HEK293 (cell line): Measurements from ENCODE around the gene SP6.

Source experiments
- HOXA7 ChIP-seq: sonication (generic); formaldehyde crosslinking; IDR thresholded peaks from 2 replicates; pipeline ENCODE4 v1.8.1; 2022; ENCODE audit warnings: missing genetic modification reagents, borderline replicate concordance
- KLF16 ChIP-seq: fragments of 450-650 bp; formaldehyde crosslinking; IDR thresholded peaks from 2 replicates; pipeline ENCODE4 v1.5.1; 2017; ENCODE audit warnings: missing biosample characterization, missing genetic modification characterization
- KLF8 ChIP-seq: fragments of 450-650 bp; formaldehyde crosslinking; IDR thresholded peaks from 2 replicates; pipeline ENCODE4 v1.5.1; 2016; ENCODE audit warnings: missing biosample characterization, missing genetic modification characterization
- REPIN1 ChIP-seq: fragments of 450-650 bp; formaldehyde crosslinking; IDR thresholded peaks from 2 replicates; pipeline ENCODE4 v1.5.1; 2017; ENCODE audit warnings: missing biosample characterization, missing genetic modification characterization, low read depth
- SALL2 ChIP-seq: fragments of 450-650 bp; formaldehyde crosslinking; IDR thresholded peaks from 2 replicates; pipeline ENCODE4 v1.5.0; 2017; ENCODE audit warnings: missing biosample characterization, mild to moderate bottlenecking, missing genetic modification characterization, borderline replicate concordance
- ZIC2 ChIP-seq: fragments of 450-650 bp; formaldehyde crosslinking; IDR thresholded peaks from 2 replicates; pipeline ENCODE4 v1.5.1; 2016; ENCODE audit warnings: missing biosample characterization, missing genetic modification characterization
- ZNF112 ChIP-seq: fragments of 450-650 bp; formaldehyde crosslinking; IDR thresholded peaks from 2 replicates; pipeline ENCODE4 v1.5.0; 2017; ENCODE audit warnings: missing biosample characterization, missing genetic modification characterization
- ZNF146 ChIP-seq: fragments of 450-650 bp; formaldehyde crosslinking; IDR thresholded peaks from 2 replicates; pipeline ENCODE4 v1.5.1; 2016; ENCODE audit warnings: missing biosample characterization, missing genetic modification characterization
- ZNF16 ChIP-seq: fragments of 450-650 bp; formaldehyde crosslinking; IDR thresholded peaks from 2 replicates; pipeline ENCODE4 v1.5.1; 2016; ENCODE audit warnings: low read depth, missing biosample characterization, missing genetic modification characterization
- ZNF169 ChIP-seq: fragments of 450-650 bp; formaldehyde crosslinking; IDR thresholded peaks from 2 replicates; pipeline ENCODE4 v1.5.1; 2016; ENCODE audit warnings: missing biosample characterization, missing genetic modification characterization
- ZNF184 ChIP-seq: fragments of 450-650 bp; IDR thresholded peaks from 2 replicates; pipeline ENCODE4 v1.5.1; 2018; ENCODE audit warnings: missing biosample characterization, mild to moderate bottlenecking, missing genetic modification characterization
- ZNF223 ChIP-seq: fragments of 450-650 bp; formaldehyde crosslinking; IDR thresholded peaks from 2 replicates; pipeline ENCODE4 v1.5.1; 2016; ENCODE audit warnings: missing biosample characterization, missing genetic modification characterization
- ZNF266 ChIP-seq: fragments of 450-650 bp; formaldehyde crosslinking; IDR thresholded peaks from 2 replicates; pipeline ENCODE4 v1.5.1; 2016; ENCODE audit warnings: missing biosample characterization, missing genetic modification characterization, low read depth
- ZNF292 ChIP-seq: fragments of 450-650 bp; formaldehyde crosslinking; IDR thresholded peaks from 2 replicates; pipeline ENCODE4 v1.5.1; 2016; ENCODE audit warnings: low read depth, missing biosample characterization, missing genetic modification characterization, borderline replicate concordance
- ZNF350 ChIP-seq: fragments of 450-650 bp; formaldehyde crosslinking; IDR thresholded peaks from 2 replicates; pipeline ENCODE4 v1.5.0; 2017; ENCODE audit warnings: missing biosample characterization, mild to moderate bottlenecking, missing genetic modification characterization
- ZNF391 ChIP-seq: fragments of 450-650 bp; formaldehyde crosslinking; IDR thresholded peaks from 2 replicates; pipeline ENCODE4 v1.5.1; 2016; ENCODE audit warnings: low read depth, missing biosample characterization, missing genetic modification characterization, borderline replicate concordance
- ZNF529 ChIP-seq: fragments of 450-650 bp; formaldehyde crosslinking; IDR thresholded peaks from 2 replicates; pipeline ENCODE4 v1.5.1; 2017; ENCODE audit warnings: missing genetic modification characterization, missing biosample characterization; ENCODE audit not compliant: insufficient replicate concordance
- ZNF548 ChIP-seq: fragments of 450-650 bp; formaldehyde crosslinking; IDR thresholded peaks from 2 replicates; pipeline ENCODE4 v1.5.1; 2016; ENCODE audit warnings: missing biosample characterization, missing genetic modification characterization
- ZNF626 ChIP-seq: fragments of 450-650 bp; sonication (Bioruptor Pico); formaldehyde crosslinking; IDR thresholded peaks from 2 replicates; pipeline ENCODE4 v1.5.1; 2018; ENCODE audit warnings: missing biosample characterization, missing genetic modification characterization, inconsistent platforms
- ZNF654 ChIP-seq: fragments of 450-650 bp; formaldehyde crosslinking; IDR thresholded peaks from 2 replicates; pipeline ENCODE4 v1.5.1; 2016; ENCODE audit warnings: low read depth, missing biosample characterization, missing genetic modification characterization
- ZNF747 ChIP-seq: fragments of 450-650 bp; formaldehyde crosslinking; IDR thresholded peaks from 2 replicates; pipeline ENCODE4 v1.5.1; 2016; ENCODE audit warnings: missing biosample characterization, missing genetic modification characterization
- ZNF76 ChIP-seq: fragments of 450-650 bp; formaldehyde crosslinking; IDR thresholded peaks from 2 replicates; pipeline ENCODE4; 2016; ENCODE audit warnings: low read depth, missing biosample characterization, missing genetic modification characterization, borderline replicate concordance
- ZNF776 ChIP-seq: fragments of 450-650 bp; formaldehyde crosslinking; IDR thresholded peaks from 2 replicates; pipeline ENCODE4 v1.5.0; 2017; ENCODE audit warnings: missing biosample characterization, missing genetic modification characterization, borderline replicate concordance
- ZNF843 ChIP-seq: fragments of 450-650 bp; formaldehyde crosslinking; IDR thresholded peaks from 2 replicates; pipeline ENCODE4 v1.5.1; 2016; ENCODE audit warnings: missing biosample characterization, missing genetic modification characterization
- ZSCAN23 ChIP-seq: fragments of 450-650 bp; formaldehyde crosslinking; IDR thresholded peaks from 2 replicates; pipeline ENCODE4 v1.5.1; 2016; ENCODE audit warnings: missing biosample characterization, missing genetic modification characterization
- ZSCAN30 ChIP-seq: fragments of 450-650 bp; IDR thresholded peaks from 2 replicates; pipeline ENCODE4 v1.5.1; 2018; ENCODE audit warnings: missing biosample characterization, mild to moderate bottlenecking, missing genetic modification characterization, moderate library complexity
- TF ChIP-seq, protein P1 (sequence below): fragments of 450-650 bp; formaldehyde crosslinking; IDR thresholded peaks from 2 replicates; pipeline ENCODE4 v1.5.1; 2016; ENCODE audit warnings: missing biosample characterization, missing genetic modification characterization
- TF ChIP-seq, protein P2 (sequence below): fragments of 450-650 bp; formaldehyde crosslinking; IDR thresholded peaks from 2 replicates; pipeline ENCODE4 v1.5.1; 2016; ENCODE audit warnings: missing biosample characterization, missing genetic modification characterization, low read depth
- TF ChIP-seq, protein P3 (sequence below): fragments of 450-650 bp; formaldehyde crosslinking; IDR thresholded peaks from 2 replicates; pipeline ENCODE4 v1.5.1; 2016; ENCODE audit warnings: missing biosample characterization, missing genetic modification characterization
- TF ChIP-seq, protein P4 (sequence below): fragments of 450-650 bp; formaldehyde crosslinking; IDR thresholded peaks from 2 replicates; pipeline ENCODE4 v1.5.1; 2017; ENCODE audit warnings: missing biosample characterization, missing genetic modification characterization
- TF ChIP-seq, protein P5 (sequence below): fragments of 450-650 bp; formaldehyde crosslinking; IDR thresholded peaks from 2 replicates; pipeline ENCODE4 v1.5.1; 2017; ENCODE audit warnings: missing biosample characterization, missing genetic modification characterization

The SP6 gene

DNA sequence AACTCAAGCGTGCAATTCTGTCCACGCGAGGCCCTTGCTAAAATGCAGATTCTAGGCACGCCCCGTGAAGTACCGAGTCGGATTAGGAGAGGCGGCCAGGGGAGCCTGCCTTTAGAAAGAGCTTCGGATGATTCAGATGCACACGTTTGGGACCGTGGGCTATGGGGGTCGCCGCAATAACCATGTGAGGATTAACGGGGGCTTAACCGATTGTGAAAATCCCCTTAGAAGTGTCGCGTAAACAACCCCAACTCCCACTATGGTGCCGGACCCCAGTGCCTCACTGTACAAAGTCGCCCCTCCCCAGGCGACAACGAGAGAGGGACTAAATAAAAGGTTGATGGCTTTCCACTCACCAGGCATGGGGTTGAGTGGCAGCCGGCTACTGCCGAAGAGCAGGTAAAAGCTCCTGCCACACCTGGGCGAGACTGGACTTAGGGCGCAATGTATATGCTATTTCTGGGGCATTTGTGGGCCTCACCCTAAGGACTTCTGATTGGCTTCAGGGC, 44.4 kb upstream of the SP6 start (continued):
- TF ChIP-seq, protein P1, sequence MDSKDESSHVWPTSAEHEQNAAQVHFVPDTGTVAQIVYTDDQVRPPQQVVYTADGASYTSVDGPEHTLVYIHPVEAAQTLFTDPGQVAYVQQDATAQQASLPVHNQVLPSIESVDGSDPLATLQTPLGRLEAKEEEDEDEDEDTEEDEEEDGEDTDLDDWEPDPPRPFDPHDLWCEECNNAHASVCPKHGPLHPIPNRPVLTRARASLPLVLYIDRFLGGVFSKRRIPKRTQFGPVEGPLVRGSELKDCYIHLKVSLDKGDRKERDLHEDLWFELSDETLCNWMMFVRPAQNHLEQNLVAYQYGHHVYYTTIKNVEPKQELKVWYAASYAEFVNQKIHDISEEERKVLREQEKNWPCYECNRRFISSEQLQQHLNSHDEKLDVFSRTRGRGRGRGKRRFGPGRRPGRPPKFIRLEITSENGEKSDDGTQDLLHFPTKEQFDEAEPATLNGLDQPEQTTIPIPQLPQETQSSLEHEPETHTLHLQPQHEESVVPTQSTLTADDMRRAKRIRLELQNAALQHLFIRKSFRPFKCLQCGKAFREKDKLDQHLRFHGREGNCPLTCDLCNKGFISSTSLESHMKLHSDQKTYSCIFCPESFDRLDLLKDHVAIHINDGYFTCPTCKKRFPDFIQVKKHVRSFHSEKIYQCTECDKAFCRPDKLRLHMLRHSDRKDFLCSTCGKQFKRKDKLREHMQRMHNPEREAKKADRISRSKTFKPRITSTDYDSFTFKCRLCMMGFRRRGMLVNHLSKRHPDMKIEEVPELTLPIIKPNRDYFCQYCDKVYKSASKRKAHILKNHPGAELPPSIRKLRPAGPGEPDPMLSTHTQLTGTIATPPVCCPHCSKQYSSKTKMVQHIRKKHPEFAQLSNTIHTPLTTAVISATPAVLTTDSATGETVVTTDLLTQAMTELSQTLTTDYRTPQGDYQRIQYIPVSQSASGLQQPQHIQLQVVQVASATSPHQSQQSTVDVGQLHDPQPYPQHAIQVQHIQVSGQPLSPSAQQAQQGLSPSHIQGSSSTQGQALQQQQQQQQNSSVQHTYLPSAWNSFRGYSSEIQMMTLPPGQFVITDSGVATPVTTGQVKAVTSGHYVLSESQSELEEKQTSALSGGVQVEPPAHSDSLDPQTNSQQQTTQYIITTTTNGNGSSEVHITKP: no peak
- TF ChIP-seq ZNF112 (tag by site-specific recombination): no peak
- no peak for TF ChIP-seq ZNF626
- TF ChIP-seq KLF16: no peak; the same call in 1 of the 2 replicates
- TF ChIP-seq ZNF76: peak; percentile 33; the same call in 1 of the 2 replicates
- TF ChIP-seq KLF8: no peak
- TF ChIP-seq HOXA7 (CRISPR knock-in tag): no peak
- TF ChIP-seq ZNF146 (tag by site-specific recombination): no peak
- no peak for TF ChIP-seq ZNF843 (tag by site-specific recombination)
- TF ChIP-seq ZSCAN23: no peak
- no peak for TF ChIP-seq ZSCAN30 (tag by site-specific recombination)
- no peak for TF ChIP-seq ZNF16 (tag by site-specific recombination)
- TF ChIP-seq ZNF350 (tag by site-specific recombination): no peak
- no peak for TF ChIP-seq REPIN1 (tag by site-specific recombination)
- TF ChIP-seq ZNF292 (tag by site-specific recombination): no peak
- TF ChIP-seq ZIC2 (tag by site-specific recombination): no peak
- TF ChIP-seq, protein P2, sequence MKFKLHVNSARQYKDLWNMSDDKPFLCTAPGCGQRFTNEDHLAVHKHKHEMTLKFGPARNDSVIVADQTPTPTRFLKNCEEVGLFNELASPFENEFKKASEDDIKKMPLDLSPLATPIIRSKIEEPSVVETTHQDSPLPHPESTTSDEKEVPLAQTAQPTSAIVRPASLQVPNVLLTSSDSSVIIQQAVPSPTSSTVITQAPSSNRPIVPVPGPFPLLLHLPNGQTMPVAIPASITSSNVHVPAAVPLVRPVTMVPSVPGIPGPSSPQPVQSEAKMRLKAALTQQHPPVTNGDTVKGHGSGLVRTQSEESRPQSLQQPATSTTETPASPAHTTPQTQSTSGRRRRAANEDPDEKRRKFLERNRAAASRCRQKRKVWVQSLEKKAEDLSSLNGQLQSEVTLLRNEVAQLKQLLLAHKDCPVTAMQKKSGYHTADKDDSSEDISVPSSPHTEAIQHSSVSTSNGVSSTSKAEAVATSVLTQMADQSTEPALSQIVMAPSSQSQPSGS: no peak
- TF ChIP-seq SALL2 (tag by site-specific recombination): no peak
- TF ChIP-seq, protein P3, sequence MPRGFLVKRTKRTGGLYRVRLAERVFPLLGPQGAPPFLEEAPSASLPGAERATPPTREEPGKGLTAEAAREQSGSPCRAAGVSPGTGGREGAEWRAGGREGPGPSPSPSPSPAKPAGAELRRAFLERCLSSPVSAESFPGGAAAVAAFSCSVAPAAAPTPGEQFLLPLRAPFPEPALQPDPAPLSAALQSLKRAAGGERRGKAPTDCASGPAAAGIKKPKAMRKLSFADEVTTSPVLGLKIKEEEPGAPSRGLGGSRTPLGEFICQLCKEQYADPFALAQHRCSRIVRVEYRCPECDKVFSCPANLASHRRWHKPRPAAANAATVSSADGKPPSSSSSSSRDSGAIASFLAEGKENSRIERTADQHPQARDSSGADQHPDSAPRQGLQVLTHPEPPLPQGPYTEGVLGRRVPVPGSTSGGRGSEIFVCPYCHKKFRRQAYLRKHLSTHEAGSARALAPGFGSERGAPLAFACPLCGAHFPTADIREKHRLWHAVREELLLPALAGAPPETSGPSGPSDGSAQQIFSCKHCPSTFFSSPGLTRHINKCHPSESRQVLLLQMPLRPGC (tag by site-specific recombination): no peak
- TF ChIP-seq ZNF266 (tag by site-specific recombination): no peak
- TF ChIP-seq, protein P4, sequence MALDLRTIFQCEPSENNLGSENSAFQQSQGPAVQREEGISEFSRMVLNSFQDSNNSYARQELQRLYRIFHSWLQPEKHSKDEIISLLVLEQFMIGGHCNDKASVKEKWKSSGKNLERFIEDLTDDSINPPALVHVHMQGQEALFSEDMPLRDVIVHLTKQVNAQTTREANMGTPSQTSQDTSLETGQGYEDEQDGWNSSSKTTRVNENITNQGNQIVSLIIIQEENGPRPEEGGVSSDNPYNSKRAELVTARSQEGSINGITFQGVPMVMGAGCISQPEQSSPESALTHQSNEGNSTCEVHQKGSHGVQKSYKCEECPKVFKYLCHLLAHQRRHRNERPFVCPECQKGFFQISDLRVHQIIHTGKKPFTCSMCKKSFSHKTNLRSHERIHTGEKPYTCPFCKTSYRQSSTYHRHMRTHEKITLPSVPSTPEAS (tag by site-specific recombination): no peak
- TF ChIP-seq, protein P5, sequence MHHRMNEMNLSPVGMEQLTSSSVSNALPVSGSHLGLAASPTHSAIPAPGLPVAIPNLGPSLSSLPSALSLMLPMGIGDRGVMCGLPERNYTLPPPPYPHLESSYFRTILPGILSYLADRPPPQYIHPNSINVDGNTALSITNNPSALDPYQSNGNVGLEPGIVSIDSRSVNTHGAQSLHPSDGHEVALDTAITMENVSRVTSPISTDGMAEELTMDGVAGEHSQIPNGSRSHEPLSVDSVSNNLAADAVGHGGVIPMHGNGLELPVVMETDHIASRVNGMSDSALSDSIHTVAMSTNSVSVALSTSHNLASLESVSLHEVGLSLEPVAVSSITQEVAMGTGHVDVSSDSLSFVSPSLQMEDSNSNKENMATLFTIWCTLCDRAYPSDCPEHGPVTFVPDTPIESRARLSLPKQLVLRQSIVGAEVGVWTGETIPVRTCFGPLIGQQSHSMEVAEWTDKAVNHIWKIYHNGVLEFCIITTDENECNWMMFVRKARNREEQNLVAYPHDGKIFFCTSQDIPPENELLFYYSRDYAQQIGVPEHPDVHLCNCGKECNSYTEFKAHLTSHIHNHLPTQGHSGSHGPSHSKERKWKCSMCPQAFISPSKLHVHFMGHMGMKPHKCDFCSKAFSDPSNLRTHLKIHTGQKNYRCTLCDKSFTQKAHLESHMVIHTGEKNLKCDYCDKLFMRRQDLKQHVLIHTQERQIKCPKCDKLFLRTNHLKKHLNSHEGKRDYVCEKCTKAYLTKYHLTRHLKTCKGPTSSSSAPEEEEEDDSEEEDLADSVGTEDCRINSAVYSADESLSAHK: no peak
- TF ChIP-seq ZNF184 (tag by site-specific recombination): 0 out of 2 replicates have a peak, but pooled peaks have one; percentile 39
- no peak for TF ChIP-seq ZNF169 (tag by site-specific recombination)
- no peak for TF ChIP-seq ZNF654 (tag by site-specific recombination)
- no peak for TF ChIP-seq ZNF529 (tag by site-specific recombination)
- no peak for TF ChIP-seq ZNF776 (tag by site-specific recombination)
- no peak for TF ChIP-seq ZNF747 (tag by site-specific recombination)
- no peak for TF ChIP-seq ZNF223
- no peak for TF ChIP-seq ZNF391
- no peak for TF ChIP-seq ZNF548 (tag by site-specific recombination)
